Measurements from ENCODE around the gene CCDC71L.

The CCDC71L gene

GRCh38 chr7:106608661-106609060, 52.3 kb downstream of the CCDC71L start:
- DNase-seq (ENCODE audit: low spot score) (no peak), FAIRE-seq (no peak)
